Omental fat pad (tissue), 4 donors: ENCODE data around the gene TET2. TPM values are rescaled to one million over a fixed set of nuclear protein-coding genes. Genes with fewer than 3 reads are reported as not detected.

Experiments used
- ATAC-seq: fragments of 150-250 bp; one replicate; pipeline ENCODE4 v1.9.1; 2016; ENCODE audit warnings: mild to moderate bottlenecking, moderate library complexity; ENCODE audit not compliant: low FRiP score
- DNase-seq: peaks from one replicate; pipeline ENCODE4 v3.0.0-alpha.2; 2019; ENCODE audit warnings: low spot score
- CTCF ChIP-seq, 3 donors: fragments of 450-650 bp; IDR thresholded peaks; one replicate each; pipeline ENCODE4 v1.5.1; 2016 to 2017; ENCODE audit warnings: antibody characterized with exemption in 3 of 3, mild to moderate bottlenecking in 3 of 3, moderate library complexity in 2 of 3
- total RNA-seq, 4 donors: library from RNA; depleted of rRNA; stranded (reverse); fragments of >200 nt; gene quantifications; one replicate each; pipeline ENCODE4 v1.1.0, GENCODE V29; 2016

The TET2 gene
- total RNA-seq, 4 donors from 2014 or later, result 17.7 to 36.7 (median 22.1) TPM

DNA sequence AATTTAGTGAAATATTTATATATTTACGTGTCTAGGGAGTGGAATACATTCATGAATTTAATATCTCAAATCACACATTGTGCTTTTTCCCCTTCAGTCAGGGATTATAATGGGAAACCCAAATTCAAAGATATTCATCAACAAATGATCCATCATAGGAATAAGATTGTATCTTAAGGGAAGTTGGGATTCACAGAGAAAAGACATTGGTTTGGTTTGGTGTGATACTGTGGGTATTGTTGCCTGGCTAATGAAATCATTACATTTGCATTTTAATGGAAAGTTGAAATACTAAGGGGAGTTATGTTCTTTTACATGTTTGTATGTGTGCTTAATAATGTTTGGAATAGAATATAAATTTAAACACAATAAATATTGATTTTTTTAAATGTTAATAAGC is 1.7 kb downstream of the TET2 start:
- ATAC-seq (no peak), DNase-seq (no peak)
- no peak for TF ChIP-seq CTCF (IDR thresholded peaks at IDR 0.05)

- ATAC-seq, result no peak
- TF ChIP-seq CTCF (IDR thresholded peaks at IDR 0.05), result no peak
Measured at GRCh38 chr4:105148776-105149175, 2.1 kb downstream of the TET2 start.

GRCh38 chr4:105149771-105150170 is 3.1 kb downstream of the TET2 start:
- DNase-seq (no peak), ATAC-seq (no peak)
- TF ChIP-seq CTCF (IDR thresholded peaks at IDR 0.05), result no peak

More at GRCh38 chr4:105148776-105149175, 2.1 kb downstream of the TET2 start:
- no peak for DNase-seq

DNA sequence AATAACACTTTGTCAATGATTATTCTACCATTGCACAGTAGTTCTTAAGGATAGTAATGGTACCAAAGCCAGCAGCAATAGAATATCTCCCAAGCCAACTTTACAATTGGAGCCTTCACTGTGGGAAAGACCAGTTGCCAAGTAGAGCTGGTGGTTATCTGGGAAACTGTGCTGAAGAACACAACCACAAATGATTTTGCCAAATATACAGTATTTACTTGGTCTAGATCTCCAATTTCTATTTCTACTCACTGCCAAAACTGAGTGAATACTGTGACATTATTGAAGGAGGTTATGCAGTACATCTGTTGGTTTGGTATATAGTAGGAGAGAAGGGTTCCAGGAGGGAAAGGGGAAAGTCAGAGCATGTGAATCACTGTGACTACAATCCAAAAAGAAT is 3.8 kb downstream of the TET2 start:
- DNase-seq (no peak), ATAC-seq (no peak)
- no peak for TF ChIP-seq CTCF (IDR thresholded peaks at IDR 0.05)

DNA sequence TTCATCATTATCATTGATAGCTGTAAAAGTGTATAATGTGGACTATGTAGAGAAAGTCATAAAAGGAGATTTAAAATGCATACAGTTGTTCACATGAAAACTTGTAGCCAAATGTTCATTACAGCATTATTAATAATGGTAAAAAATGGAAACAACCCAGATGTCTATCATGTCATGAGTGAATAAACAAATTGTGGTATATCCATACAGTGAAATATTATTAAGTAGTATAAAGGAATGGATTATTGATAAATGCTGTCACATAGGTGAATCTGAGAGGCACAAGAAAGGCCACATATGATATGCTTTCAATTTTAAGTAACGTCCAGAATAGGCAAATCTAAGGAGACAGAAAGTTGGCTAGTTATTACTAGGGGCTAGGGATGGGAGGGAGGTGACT is 7.1 kb downstream of the TET2 start:
- no peak for TF ChIP-seq CTCF (IDR thresholded peaks at IDR 0.05)
- no peak for ATAC-seq
- no peak for DNase-seq

- TF ChIP-seq CTCF (IDR thresholded peaks at IDR 0.05), result no peak
- DNase-seq (no peak), ATAC-seq (no peak)
Measured at GRCh38 chr4:105154576-105154975, 7.9 kb downstream of the TET2 start.

GRCh38 chr4:105155426-105155825 is 8.8 kb downstream of the TET2 start:
- no peak for TF ChIP-seq CTCF (IDR thresholded peaks at IDR 0.05)
- no peak for DNase-seq
- no peak for ATAC-seq
